Frontal cortex (tissue), 4 donors: ENCODE data around the gene PPDPF. TPM values are rescaled to one million over a fixed set of nuclear protein-coding genes. Genes with fewer than 3 reads are reported as not detected.
"Not testable (repeated sequence)": the region's sequence is repeated elsewhere in the genome, so short reads cannot be mapped to it uniquely, and the experiment has no call there.

ENCODE experiments used
- DNase-seq, 2 donors: peaks; one replicate each; pipeline ENCODE4 v3.0.0; 2012; ENCODE audit warnings: low spot score in 2 of 2
- FAIRE-seq: peaks from 2 replicates; lab custom pipeline; 2012; peaks lifted over from hg19 to GRCh38; lab: Jason Lieb, UNC
- total RNA-seq: library from RNA; depleted of rRNA; stranded (reverse); fragments of >200 nt; gene quantifications from one replicate; pipeline ENCODE4 v1.2.3, GENCODE V29; 2014
- donor health status: control.
- donor health status: control.
- donor health status: control.

The PPDPF gene
- total RNA-seq, 1 donor from 2014 or later: 17.1 TPM

- no peak for FAIRE-seq
- DNase-seq: no peak
Observed at GRCh38 chr20:63499338-63499969, 21.1 kb upstream of the PPDPF start.

GRCh38 chr20:63500151-63500901, 20.2 kb upstream of the PPDPF start:
- DNase-seq: no peak

GRCh38 chr20:63500902-63501817, 19.4 kb upstream of the PPDPF start:
- DNase-seq: no peak
- no peak for FAIRE-seq

More at GRCh38 chr20:63500151-63500901, 20.2 kb upstream of the PPDPF start:
- FAIRE-seq: no peak

- FAIRE-seq (no peak), DNase-seq (peak in 1 of 2 donors; percentile 75)
Observed at GRCh38 chr20:63501818-63502670, 18.5 kb upstream of the PPDPF start.

- DNase-seq: no peak
- no peak for FAIRE-seq
Observed at GRCh38 chr20:63502671-63503172, 17.8 kb upstream of the PPDPF start.

GRCh38 chr20:63503524-63503923, 17.0 kb upstream of the PPDPF start:
- FAIRE-seq (no peak), DNase-seq (no peak)

- FAIRE-seq (no peak), DNase-seq (no peak)
Observed at GRCh38 chr20:63504642-63505041, 15.9 kb upstream of the PPDPF start.

- DNase-seq: no peak
- no peak for FAIRE-seq
Observed at GRCh38 chr20:63505281-63505680, 15.3 kb upstream of the PPDPF start.

- DNase-seq (no peak), FAIRE-seq (no peak)
Observed at GRCh38 chr20:63505723-63506122, 14.8 kb upstream of the PPDPF start.

- no peak for DNase-seq
Observed at GRCh38 chr20:63507083-63507743, 13.4 kb upstream of the PPDPF start.

GRCh38 chr20:63508072-63508768, 12.3 kb upstream of the PPDPF start:
- FAIRE-seq (no peak), DNase-seq (no peak)

More at GRCh38 chr20:63507083-63507743, 13.4 kb upstream of the PPDPF start:
- no peak for FAIRE-seq

- no peak for FAIRE-seq
- no peak for DNase-seq
Observed at GRCh38 chr20:63509088-63509564, 11.4 kb upstream of the PPDPF start.

- DNase-seq: no peak
- FAIRE-seq: no peak
Observed at GRCh38 chr20:63513207-63513606, 7.4 kb upstream of the PPDPF start.

- not testable (repeated sequence) for DNase-seq, FAIRE-seq
Observed at GRCh38 chr20:63514520-63514919, 6.0 kb upstream of the PPDPF start.

- no peak for FAIRE-seq
- no peak for DNase-seq
Observed at GRCh38 chr20:63517376-63518309, 2.9 kb upstream of the PPDPF start.

GRCh38 chr20:63518351-63518861, 2.2 kb upstream of the PPDPF start:
- DNase-seq (peak in 1 of 2 donors; percentile 26), FAIRE-seq (no peak)
